B cell (primary cell): ENCODE data around the gene NLGN4Y. TPM values are rescaled to one million over a fixed set of nuclear protein-coding genes. Genes with fewer than 3 reads are reported as not detected.

Source experiments
- ATAC-seq: fragments of 200-7000 bp; cut with Tn5 transposase; one replicate; pipeline ENCODE4 v1.10.0; 2021; ENCODE audit warnings: low read depth, mild to moderate bottlenecking, moderate number of reproducible peaks, moderate library complexity
- CTCF ChIA-PET: fragments of 350-600 bp; sonication (Branson Sonifier 250); formaldehyde crosslinking; loops from one replicate; lab custom pipeline; 2021; ENCODE audit warnings: antibody characterized with exemption, inconsistent platforms; lab: Charles Lee
- POLR2A ChIA-PET: fragments of 350-600 bp; sonication (Branson Sonifier 250); formaldehyde crosslinking; loops from one replicate; lab custom pipeline; 2021; ENCODE audit warnings: antibody characterized with exemption; lab: Charles Lee
- DNase-seq: peaks from one replicate; pipeline ENCODE4 v3.0.0; 2013
- H2AFZ ChIP-seq: 2 replicates; pipeline ENCODE4 v1.6.1; 2012; ENCODE audit warnings: mild to moderate bottlenecking, low read depth, low read length; ENCODE audit not compliant: insufficient read depth, poor library complexity, severe bottlenecking
- H3K27ac ChIP-seq, 2 donors: 1 replicate in 1 of 2; 2 replicates in 1 of 2; pipeline ENCODE4 v1.5.1; 2012 to 2013; ENCODE audit warnings: low read length in 2 of 2, mild to moderate bottlenecking in 2 of 2, moderate library complexity in 1 of 2
- H3K27me3 ChIP-seq, 4 experiments: fragments of 200-600 bp in 1 of 4; sonication (generic) in 1 of 4; replicated peaks in 1 of 4; 1 replicate in 2 of 4; 2 replicates in 2 of 4; pipeline versions ENCODE4 v1.6.1 to v1.7.0; 2013 to 2016; ENCODE audit warnings: low read length in 3 of 4, mild to moderate bottlenecking in 2 of 4, mixed read lengths in 1 of 4, moderate library complexity in 1 of 4; ENCODE audit not compliant: insufficient read depth in 4 of 4, control insufficient read depth in 3 of 4; ENCODE audit errors: control extremely low read depth in 1 of 4
- H3K36me3 ChIP-seq, 2 experiments: replicated peaks in 1 of 2; 1 replicate in 1 of 2; 2 replicates in 1 of 2; pipeline versions ENCODE4 v1.6.1 to v1.7.1; 2013; ENCODE audit warnings: low read length in 1 of 2; ENCODE audit not compliant: insufficient read depth in 2 of 2, control insufficient read depth in 1 of 2; ENCODE audit errors: control extremely low read depth in 1 of 2, extremely low read depth in 1 of 2
- H3K4me1 ChIP-seq, 2 donors: fragments of 200-600 bp in 1 of 2; sonication (generic) in 1 of 2; 1 replicate in 1 of 2; 2 replicates in 1 of 2; pipeline versions ENCODE4 v1.5.1 to v1.6.1; 2013 to 2017; ENCODE audit warnings: low read length in 2 of 2; ENCODE audit not compliant: control insufficient read depth in 2 of 2, insufficient read depth in 2 of 2
- H3K4me2 ChIP-seq: replicated peaks from 2 replicates; pipeline ENCODE3; 2012; ENCODE audit warnings: mild to moderate bottlenecking, low read depth, low read length; ENCODE audit not compliant: poor library complexity, severe bottlenecking
- H3K4me3 ChIP-seq, 5 experiments: fragments of 200-600 bp in 1 of 5; sonication (generic) in 1 of 5; 1 replicate in 3 of 5; 2 replicates in 2 of 5; pipeline versions ENCODE4 v1.5.1 to v1.7.0; 2011 to 2016; ENCODE audit warnings: low read length in 4 of 5, mild to moderate bottlenecking in 4 of 5, low read depth in 2 of 5, control low read depth in 1 of 5, moderate library complexity in 1 of 5; ENCODE audit not compliant: insufficient read depth in 1 of 5; ENCODE audit errors: control extremely low read depth in 1 of 5, extremely low read depth in 1 of 5
- H3K79me2 ChIP-seq: fragments of 200-600 bp; sonication (generic); one replicate; pipeline ENCODE4 v1.6.0; 2016; ENCODE audit warnings: low read length; ENCODE audit not compliant: control insufficient read depth, insufficient read depth
- H3K9ac ChIP-seq: fragments of 200-600 bp; sonication (generic); 2 replicates; pipeline ENCODE4 v1.6.1; 2017; ENCODE audit warnings: mild to moderate bottlenecking, low read length, moderate library complexity
- H3K9me3 ChIP-seq, 3 donors: one replicate each; pipeline versions ENCODE4 v1.6.1 to v1.7.1; 2013; ENCODE audit warnings: low read length in 2 of 3; ENCODE audit not compliant: control insufficient read depth in 2 of 3, insufficient read depth in 1 of 3; ENCODE audit errors: control extremely low read depth in 1 of 3
- H4K20me1 ChIP-seq: 2 replicates; pipeline ENCODE4 v1.6.0; 2012; ENCODE audit warnings: mild to moderate bottlenecking, low read length; ENCODE audit not compliant: insufficient read depth, control insufficient read depth, poor library complexity, severe bottlenecking
- H3K27ac Mint-ChIP-seq: one replicate; pipeline ENCODE4 v1.8.0; 2021; ENCODE audit warnings: mixed read lengths
- H3K27me3 Mint-ChIP-seq: one replicate; pipeline ENCODE4 v1.8.0; 2021; ENCODE audit warnings: mixed read lengths
- H3K4me1 Mint-ChIP-seq: one replicate; pipeline ENCODE4 v1.8.0; 2021; ENCODE audit warnings: mixed read lengths
- H3K4me3 Mint-ChIP-seq: one replicate; pipeline ENCODE4 v1.8.0; 2021; ENCODE audit warnings: mixed read lengths
- H3K9me3 Mint-ChIP-seq: one replicate; pipeline ENCODE4 v1.8.0; 2022; ENCODE audit warnings: mixed read lengths; ENCODE audit not compliant: insufficient read depth
- CTCF ChIP-seq: fragments of 200-600 bp; IDR thresholded peaks from one replicate; pipeline ENCODE4 v1.8.0; 2022; ENCODE audit warnings: antibody characterized with exemption, mild to moderate bottlenecking
- EZH2 ChIP-seq: IDR thresholded peaks from 2 replicates; pipeline ENCODE4 v1.6.1; 2012; ENCODE audit warnings: borderline replicate concordance, low read depth, mild to moderate bottlenecking, moderate library complexity, low read length; ENCODE audit not compliant: insufficient read depth, poor library complexity, severe bottlenecking
- WGBS: methylation state at CpG from one replicate; pipeline ENCODE4 v1.1.5; 2013; ENCODE audit warnings: missing lambda C conversion rate; ENCODE audit not compliant: insufficient coverage; 5-methylcytosine and 5-hydroxymethylcytosine counted together
- intact Hi-C: fragments of 100-400 bp; cut with micrococcal nuclease; formaldehyde crosslinking; loops from one replicate; pipeline ENCODE4 v1.10.0; 2022
- polyA minus RNA-seq: library from RNA; depleted of rRNA, polyadenylated mRNA; stranded (reverse); fragments of >200 nt; gene quantifications from 2 replicates; pipeline ENCODE4 v1.2.3, GENCODE V29; 2012
- polyA plus RNA-seq: library from polyadenylated mRNA; depleted of rRNA; stranded (reverse); fragments of >200 nt; gene quantifications from 2 replicates; pipeline ENCODE4 v1.2.3, GENCODE V29; 2012
- total RNA-seq, 2 donors: library from RNA; stranded (reverse); fragments of 120-200 nt in 1 of 2; gene quantifications; 1 replicate in 1 of 2; 2 replicates in 1 of 2; pipeline versions ENCODE4 v1.2.3 to v1.2.4, GENCODE V29; 2013 to 2022

Gene NLGN4Y
- 1.1 and 1.9 TPM in 2 replicates for total RNA-seq
- 2.3 TPM for total RNA-seq (2013)
- polyA plus RNA-seq, result not detected in 2 replicates
- polyA minus RNA-seq, result not detected in 2 replicates

GRCh38 chrY:14524272-14525231 lies at the start of gene NLGN4Y:
Gene NLGN4Y, plus strand, starts transcription at chrY:14524529. Its CDS starts 97,591 bp downstream, at chrY:14622120.
- no peak within 1 kb of the TSS for H2AFZ ChIP-seq
- peak; percentile 23 for DNase-seq
- peak; percentile 56 for ATAC-seq
- CTCF ChIA-PET, result no interaction called here
- H3K27me3 ChIP-seq, result peaks cover 0 to 5% (median 0%) of the 10 kb centered on the region in 4 experiments
- Mint-ChIP-seq H3K27ac (no peak within 1 kb of the TSS), H3K9me3 (no peaks in the 10 kb centered on the region), H3K4me3 (peak within 1 kb of the TSS; percentile 87), H3K4me1 (peaks cover 12% of the 10 kb centered on the region), H3K27me3 (peaks cover 10% of the 10 kb centered on the region)
- no peaks in the 10 kb centered on the region for H4K20me1 ChIP-seq
- H3K4me1 ChIP-seq, result peaks cover 0 to 16% of the 10 kb centered on the region in 2 donors
- no peaks in the 10 kb centered on the region for H3K9me3 ChIP-seq
- TF ChIP-seq EZH2 (no peak), CTCF (no peak)
- peak within 1 kb of the TSS in 1 of 5 experiments; percentile 35 for H3K4me3 ChIP-seq
- no peak within 1 kb of the TSS for H3K27ac ChIP-seq
- POLR2A ChIA-PET, result no interaction called here
- no peak within 1 kb of the TSS for H3K9ac ChIP-seq
- WGBS, result under 1% methylated on average over 37 of the region's 65 CpGs
- no peaks in the 10 kb centered on the region for H3K79me2 ChIP-seq
- no peak within 1 kb of the TSS for H3K4me2 ChIP-seq
- intact Hi-C loops, result no loop called here
- no peaks in the 10 kb centered on the region for H3K36me3 ChIP-seq

GRCh38 chrY:14485935-14486334 lies 38.4 kb upstream of the NLGN4Y start:
- TF ChIP-seq EZH2 (no peak), CTCF (no peak)
- ChIA-PET POLR2A (no interaction called here), CTCF (no interaction called here)
- no peak overlapping the region for H3K4me3 ChIP-seq
- H3K4me1 ChIP-seq, result no peaks in the 10 kb centered on the region
- no peaks in the 10 kb centered on the region for H4K20me1 ChIP-seq
- no peak overlapping the region for H3K4me2 ChIP-seq
- H2AFZ ChIP-seq, result no peak overlapping the region
- H3K9ac ChIP-seq, result no peak overlapping the region
- DNase-seq (no peak), ATAC-seq (no peak)
- H3K27me3 Mint-ChIP-seq, result no peaks in the 10 kb centered on the region
- H3K9me3 Mint-ChIP-seq, result no peaks in the 10 kb centered on the region
- H3K9me3 ChIP-seq, result no peaks in the 10 kb centered on the region
- H3K27ac ChIP-seq, result no peak overlapping the region
- H3K27ac Mint-ChIP-seq, result no peak overlapping the region
- no peaks in the 10 kb centered on the region for H3K27me3 ChIP-seq
- intact Hi-C loops, result no loop called here
- H3K4me1 Mint-ChIP-seq, result no peaks in the 10 kb centered on the region
- H3K4me3 Mint-ChIP-seq, result no peak overlapping the region
- H3K79me2 ChIP-seq, result no peaks in the 10 kb centered on the region
- no peaks in the 10 kb centered on the region for H3K36me3 ChIP-seq
